Fibroblast of lung (primary cell): ENCODE results near the gene TRAPPC8. TPM values are rescaled to one million over a fixed set of nuclear protein-coding genes. Genes with fewer than 3 reads are reported as not detected.
"Not testable (repeated sequence)": the region's sequence is repeated elsewhere in the genome, so short reads cannot be mapped to it uniquely, and the experiment has no call there.

Experiments used
- DNase-seq, 2 donors: peaks; one replicate each; pipeline versions ENCODE4 v3.0.0 to v3.0.0-alpha.2; 2010; ENCODE audit warnings: low read depth in 2 of 2
- H2AFZ ChIP-seq: 2 replicates; pipeline ENCODE4 v1.5.1; 2012; ENCODE audit warnings: low read length, control low read depth, inconsistent platforms
- H3K27ac ChIP-seq: 2 replicates; pipeline ENCODE4 v1.5.1; 2011; ENCODE audit warnings: low read length, control low read depth; ENCODE audit not compliant: insufficient read depth
- H3K27me3 ChIP-seq: 2 replicates; pipeline ENCODE4 v1.5.1; 2011; ENCODE audit warnings: mild to moderate bottlenecking, low read length; ENCODE audit not compliant: control insufficient read depth, insufficient read depth
- H3K36me3 ChIP-seq: 2 replicates; pipeline ENCODE4 v1.5.1; 2011; ENCODE audit warnings: low read length; ENCODE audit not compliant: control insufficient read depth, insufficient read depth
- H3K4me1 ChIP-seq: 2 replicates; pipeline ENCODE4 v1.5.1; 2011; ENCODE audit warnings: low read length; ENCODE audit not compliant: control insufficient read depth, insufficient read depth; ENCODE audit errors: extremely low read depth
- H3K4me2 ChIP-seq: 2 replicates; pipeline ENCODE4 v1.5.1; 2011; ENCODE audit warnings: low read length, control low read depth; ENCODE audit not compliant: insufficient read depth; ENCODE audit errors: extremely low read depth
- H3K4me3 ChIP-seq, 4 experiments: fragments of 200-600 bp in 1 of 4; sonication (generic) in 1 of 4; replicated peaks in 1 of 4; 2 replicates each; pipeline ENCODE4 v1.5.1; 2011 to 2016; ENCODE audit warnings: low read length in 4 of 4, low read depth in 3 of 4, mild to moderate bottlenecking in 3 of 4, control low read depth in 2 of 4, inconsistent platforms in 1 of 4, mixed read lengths in 1 of 4; ENCODE audit not compliant: insufficient read depth in 1 of 4; ENCODE audit errors: control extremely low read depth in 1 of 4
- H3K79me2 ChIP-seq: 2 replicates; pipeline ENCODE4 v1.5.1; 2012; ENCODE audit warnings: mild to moderate bottlenecking, low read length, inconsistent platforms; ENCODE audit not compliant: control insufficient read depth, insufficient read depth
- H3K9ac ChIP-seq: 2 replicates; pipeline ENCODE4 v1.5.1; 2011; ENCODE audit warnings: mild to moderate bottlenecking, low read length, control low read depth; ENCODE audit not compliant: insufficient read depth
- H3K9me3 ChIP-seq: 2 replicates; pipeline ENCODE4 v1.5.1; 2012; ENCODE audit warnings: low read depth, low read length; ENCODE audit not compliant: control insufficient read depth, insufficient read depth
- H4K20me1 ChIP-seq: 2 replicates; pipeline ENCODE4 v1.5.1; 2011; ENCODE audit warnings: low read length; ENCODE audit not compliant: control insufficient read depth, insufficient read depth; ENCODE audit errors: extremely low read depth
- CTCF ChIP-seq, 2 donors: IDR thresholded peaks in 1 of 2; conservative IDR thresholded peaks in 1 of 2; 1 replicate in 1 of 2; 2 replicates in 1 of 2; pipeline ENCODE4 v1.5.1; 2011 to 2012; ENCODE audit warnings: low read length in 2 of 2, control low read depth in 1 of 2, inconsistent platforms in 1 of 2, low read depth in 1 of 2, mild to moderate bottlenecking in 1 of 2
- EZH2 ChIP-seq: IDR thresholded peaks from 2 replicates; pipeline ENCODE4 v1.5.1; 2012; ENCODE audit warnings: low read length, control low read depth, mild to moderate bottlenecking; ENCODE audit errors: missing control alignments
- polyA plus RNA-seq, 2 donors: library from polyadenylated mRNA; depleted of rRNA in 1 of 2; stranded (reverse) in 1 of 2; unstranded in 1 of 2; fragments of >200 nt; gene quantifications; 2 replicates each; pipeline ENCODE4 v1.2.1, GENCODE V29; 2011 to 2012; ENCODE audit warnings: missing spikeins in 1 of 2
- total RNA-seq: library from RNA; depleted of rRNA; stranded (reverse); fragments of >200 nt; gene quantifications from 2 replicates; pipeline ENCODE4 v1.2.1, GENCODE V29; 2014

The TRAPPC8 gene
- total and polyA plus RNA-seq, 2 donors (not counting 1 experiment from before 2014, with no cell fraction given), result 53.4 to 64.2 TPM

GRCh38 chr18:31918733-31919132, 24.2 kb downstream of the TRAPPC8 start:
- H3K79me2 ChIP-seq, result peaks cover 2% of the 10 kb centered on the region
- no peaks in the 10 kb centered on the region for H3K9me3 ChIP-seq
- no peak overlapping the region for H3K9ac ChIP-seq
- no peaks in the 10 kb centered on the region for H3K27me3 ChIP-seq
- H3K27ac ChIP-seq, result no peak overlapping the region
- H3K4me1 ChIP-seq, result no peaks in the 10 kb centered on the region
- no peak overlapping the region for H2AFZ ChIP-seq
- H3K4me2 ChIP-seq, result no peak overlapping the region
- H3K36me3 ChIP-seq, result no peaks in the 10 kb centered on the region
- H3K4me3 ChIP-seq, result no peak overlapping the region
- DNase-seq, result no peak
- no peaks in the 10 kb centered on the region for H4K20me1 ChIP-seq
- TF ChIP-seq CTCF (conservative IDR thresholded peaks at IDR 0.05 in 1 of 2, IDR thresholded peaks at IDR 0.05 in 1 of 2; ENCODE audit: low read depth in 1 of 2, low read length in 2 of 2) (no peak), EZH2 (no peak)

GRCh38 chr18:31901063-31901462, 41.9 kb downstream of the TRAPPC8 start:
- Histone ChIP-seq H2AFZ (no peak overlapping the region), H4K20me1 (no peaks in the 10 kb centered on the region), H3K27me3 (no peaks in the 10 kb centered on the region), H3K4me2 (no peak overlapping the region), H3K4me3 (no peak overlapping the region), H3K79me2 (no peaks in the 10 kb centered on the region), H3K27ac (no peak overlapping the region), H3K9ac (no peak overlapping the region), H3K36me3 (peaks cover 3% of the 10 kb centered on the region), H3K4me1 (no peaks in the 10 kb centered on the region), H3K9me3 (no peaks in the 10 kb centered on the region)
- TF ChIP-seq EZH2, result no peak
- TF ChIP-seq CTCF (conservative IDR thresholded peaks at IDR 0.05 in 1 of 2, IDR thresholded peaks at IDR 0.05 in 1 of 2; ENCODE audit: low read depth in 1 of 2, low read length in 2 of 2), result no peak
- no peak for DNase-seq

GRCh38 chr18:31899771-31900170, 43.2 kb downstream of the TRAPPC8 start:
- not testable (repeated sequence) for H3K79me2 ChIP-seq, H2AFZ ChIP-seq, H3K27ac ChIP-seq, DNase-seq, H3K4me2 ChIP-seq, H3K4me3 ChIP-seq, H3K36me3 ChIP-seq, H3K4me1 ChIP-seq, H3K27me3 ChIP-seq, H4K20me1 ChIP-seq, H3K9me3 ChIP-seq, H3K9ac ChIP-seq
